GM20000 (cell line): ENCODE results near the gene VWDE.

Experiments
- DNase-seq: peaks from one replicate; pipeline ENCODE4 v3.0.0; 2012; ENCODE audit warnings: low spot score
- TF ChIP-seq, protein P1 (sequence below): IDR thresholded peaks from 2 replicates; pipeline ENCODE4 v1.5.1; 2012; ENCODE audit warnings: mild to moderate bottlenecking, control low read depth; ENCODE audit errors: extremely low read depth, missing control alignments

The VWDE gene

DNA sequence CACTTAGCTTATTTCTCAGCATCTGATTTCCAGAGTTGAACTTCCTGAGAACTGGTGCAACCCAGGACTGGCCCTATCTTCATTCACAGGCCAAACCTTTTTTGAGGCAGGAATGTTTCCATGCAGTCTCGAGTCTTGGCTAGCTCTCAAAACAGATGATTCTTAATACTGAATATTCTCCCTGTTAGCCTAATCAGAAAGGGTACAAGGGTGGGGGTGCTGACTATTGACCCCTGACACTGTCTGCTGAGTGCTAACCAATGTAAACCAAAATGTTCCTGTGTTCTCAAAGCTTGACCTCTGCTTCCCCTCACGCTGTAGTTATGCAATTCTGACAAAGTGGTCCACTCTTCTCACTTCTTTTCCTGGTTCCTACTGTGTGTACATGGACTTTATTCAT lies 25.3 kb downstream of the VWDE start:
- no peak for DNase-seq
- TF ChIP-seq, protein P1, sequence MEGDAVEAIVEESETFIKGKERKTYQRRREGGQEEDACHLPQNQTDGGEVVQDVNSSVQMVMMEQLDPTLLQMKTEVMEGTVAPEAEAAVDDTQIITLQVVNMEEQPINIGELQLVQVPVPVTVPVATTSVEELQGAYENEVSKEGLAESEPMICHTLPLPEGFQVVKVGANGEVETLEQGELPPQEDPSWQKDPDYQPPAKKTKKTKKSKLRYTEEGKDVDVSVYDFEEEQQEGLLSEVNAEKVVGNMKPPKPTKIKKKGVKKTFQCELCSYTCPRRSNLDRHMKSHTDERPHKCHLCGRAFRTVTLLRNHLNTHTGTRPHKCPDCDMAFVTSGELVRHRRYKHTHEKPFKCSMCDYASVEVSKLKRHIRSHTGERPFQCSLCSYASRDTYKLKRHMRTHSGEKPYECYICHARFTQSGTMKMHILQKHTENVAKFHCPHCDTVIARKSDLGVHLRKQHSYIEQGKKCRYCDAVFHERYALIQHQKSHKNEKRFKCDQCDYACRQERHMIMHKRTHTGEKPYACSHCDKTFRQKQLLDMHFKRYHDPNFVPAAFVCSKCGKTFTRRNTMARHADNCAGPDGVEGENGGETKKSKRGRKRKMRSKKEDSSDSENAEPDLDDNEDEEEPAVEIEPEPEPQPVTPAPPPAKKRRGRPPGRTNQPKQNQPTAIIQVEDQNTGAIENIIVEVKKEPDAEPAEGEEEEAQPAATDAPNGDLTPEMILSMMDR: no peak

DNA sequence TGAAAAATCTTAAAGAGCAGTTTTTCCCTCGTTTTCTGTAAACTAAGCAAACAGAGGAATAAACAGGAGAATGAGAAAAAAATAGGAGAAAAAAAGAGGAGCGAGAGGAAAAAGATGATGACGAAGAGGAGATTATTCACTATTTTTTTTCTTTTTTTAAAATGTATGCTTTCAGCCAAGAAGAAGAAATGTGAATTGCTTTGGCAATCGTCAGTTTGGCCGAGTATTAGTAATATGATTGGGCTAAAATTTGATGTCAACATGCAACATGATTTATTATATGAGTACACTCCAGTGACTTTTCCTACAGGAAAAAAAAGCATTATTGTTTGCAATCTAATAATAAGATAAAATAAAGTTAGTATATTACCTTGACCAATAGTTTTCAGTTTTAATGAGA lies 26.3 kb downstream of the VWDE start:
- no peak for DNase-seq
- TF ChIP-seq, protein P1: no peak

DNA sequence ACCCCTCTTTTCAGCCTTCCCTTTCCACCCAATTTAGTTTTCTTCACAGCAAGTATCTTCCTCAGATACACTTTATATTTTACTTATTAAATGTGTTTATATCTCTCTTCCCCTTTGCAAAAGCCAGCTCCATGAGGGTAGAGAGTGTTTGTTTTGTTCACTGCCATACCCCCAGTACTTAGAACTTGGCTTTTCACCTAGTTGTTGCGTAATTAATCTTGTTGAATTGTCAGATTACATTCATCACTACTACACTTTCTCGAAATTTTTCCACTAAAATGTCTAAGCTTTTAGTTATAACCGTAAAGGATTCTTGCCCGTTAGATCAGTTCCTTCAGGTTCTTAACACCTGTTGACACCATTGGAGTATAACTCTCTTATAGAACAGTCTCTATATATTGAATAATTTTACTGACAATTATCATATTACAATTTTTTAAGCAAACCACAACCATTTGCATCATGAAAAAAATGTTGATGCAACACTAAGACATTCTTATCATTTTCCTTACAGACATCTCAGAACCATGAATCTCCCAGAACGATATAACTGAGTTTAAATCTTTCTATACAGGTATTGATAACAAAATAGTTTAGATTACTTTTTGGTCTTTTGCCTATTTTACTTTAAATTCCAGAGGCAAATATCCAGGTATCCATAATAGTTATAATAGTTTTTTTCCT lies 29.9 kb downstream of the VWDE start:
- TF ChIP-seq, protein P1: no peak
- DNase-seq: no peak

DNA sequence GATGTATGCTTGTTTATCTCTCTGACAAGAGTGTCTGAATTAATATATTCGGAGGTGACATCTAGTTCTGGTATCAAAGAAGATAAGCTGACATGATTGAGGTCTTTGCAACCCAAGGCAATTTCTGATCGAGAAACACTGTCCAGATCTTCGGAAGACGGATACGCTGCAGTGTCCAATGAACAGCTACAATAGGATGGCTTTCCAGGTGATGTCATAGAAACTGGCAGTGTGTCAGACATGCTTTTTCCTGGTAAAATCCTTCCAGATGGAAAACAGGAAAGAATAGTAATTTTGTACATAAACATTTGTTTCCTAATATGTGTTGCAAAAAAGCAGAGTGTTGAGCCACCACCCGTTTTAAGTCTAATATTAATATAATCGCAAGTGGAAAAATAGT lies 33.4 kb downstream of the VWDE start:
- no peak for DNase-seq

DNA sequence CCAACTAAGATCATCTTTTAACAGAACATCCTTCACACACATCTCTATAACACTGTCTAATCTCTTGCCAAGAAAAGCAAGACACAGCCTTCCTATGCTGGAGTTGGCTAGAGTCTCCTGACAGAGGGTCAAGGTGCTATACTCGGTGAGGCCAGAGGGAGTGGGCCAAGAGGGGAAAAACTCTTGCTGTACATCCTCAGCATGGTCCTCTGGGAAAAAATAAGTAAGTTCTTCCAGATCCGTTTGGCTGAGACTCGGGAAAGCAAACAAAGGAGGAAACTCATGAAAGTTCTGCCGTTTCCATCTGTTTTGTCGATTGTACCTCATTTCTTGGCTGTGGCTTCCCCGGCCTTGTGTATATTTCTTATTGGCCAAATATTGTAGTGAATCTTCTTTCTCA lies 33.9 kb downstream of the VWDE start:
- TF ChIP-seq, protein P1: no peak
- no peak for DNase-seq

More for the DNA sequence above, 33.4 kb downstream of the VWDE start:
- TF ChIP-seq, protein P1: no peak

DNA sequence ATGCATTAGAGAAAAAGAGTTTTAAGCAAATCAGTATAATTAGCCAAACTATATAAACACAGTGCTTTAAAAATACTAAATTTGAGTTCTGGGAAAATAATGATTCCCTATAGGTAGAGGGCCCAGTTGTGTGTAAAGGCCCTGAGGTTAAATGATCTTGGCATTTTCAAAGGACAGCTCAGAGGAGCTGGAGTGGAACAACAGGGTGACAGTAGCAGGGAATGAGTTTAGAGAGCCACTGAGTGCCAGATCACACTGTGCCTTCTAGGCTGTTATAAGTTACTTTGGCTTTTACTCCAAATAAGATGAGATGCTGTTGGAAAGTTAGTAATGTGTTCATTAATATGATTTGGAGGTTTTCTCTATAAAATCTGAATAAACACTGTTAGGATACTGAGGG lies 34.6 kb downstream of the VWDE start:
- TF ChIP-seq, protein P1: no peak
- no peak for DNase-seq

DNA sequence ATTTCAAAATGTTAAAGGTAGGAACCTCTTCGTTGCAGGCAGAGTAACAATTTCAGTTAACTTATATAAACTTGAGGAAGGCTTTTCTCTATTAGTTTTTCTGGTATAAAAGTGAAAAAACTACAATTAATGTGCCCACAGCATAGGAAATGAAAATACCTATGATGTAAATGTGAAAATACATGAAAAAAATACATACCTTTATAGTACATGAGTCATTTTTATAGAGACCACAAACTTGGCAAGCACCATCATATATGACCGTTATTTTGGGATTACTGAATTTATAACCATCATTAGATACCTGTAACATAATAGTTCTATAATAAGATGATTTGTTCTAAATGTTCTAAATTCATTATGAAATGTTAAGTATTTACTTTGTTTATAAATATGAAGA lies 42.7 kb downstream of the VWDE start:
- DNase-seq: no peak
- TF ChIP-seq, protein P1: no peak
